Ishikawa (cell line): ENCODE measurements around the gene HDAC9.

Experiments used
- CEBPB ChIP-seq: IDR thresholded peaks from 2 replicates; pipeline ENCODE4 v1.6.1; 2012
- FOXM1 ChIP-seq: IDR thresholded peaks from 2 replicates; pipeline ENCODE4 v1.6.1; 2012; ENCODE audit warnings: low read depth, borderline replicate concordance
- NFIC ChIP-seq: IDR thresholded peaks from 2 replicates; pipeline ENCODE4 v1.6.1; 2012
- TAF1 ChIP-seq: IDR thresholded peaks from 2 replicates; pipeline ENCODE4 v1.6.1; 2012; ENCODE audit warnings: low read depth, mild to moderate bottlenecking
- USF1 ChIP-seq: IDR thresholded peaks from 2 replicates; pipeline ENCODE4 v1.6.1; 2012

- TF ChIP-seq FOXM1, result no peak
- no peak for TF ChIP-seq TAF1
- no peak for TF ChIP-seq USF1
- TF ChIP-seq NFIC, result no peak
- TF ChIP-seq CEBPB, result no peak
These were observed 283.0 kb downstream of the HDAC9 start for GRCh38 chr7:18778594-18778993.
